HG03039 (cell line): ENCODE data around the gene UBR3.
"Not testable (repeated sequence)": the region's sequence is repeated elsewhere in the genome, so short reads cannot be mapped to it uniquely, and the experiment has no call there.

ENCODE experiments used
- ATAC-seq: cut with Tn5 transposase; IDR thresholded peaks from one replicate; pipeline ENCODE4 v1.9.1; 2021; ENCODE audit warnings: mild to moderate bottlenecking, moderate library complexity; ENCODE audit not compliant: unreplicated experiment

UBR3 gene

GRCh38 chr2:170091436-170091835, 264.2 kb downstream of the UBR3 start:
- no peak for ATAC-seq

DNA sequence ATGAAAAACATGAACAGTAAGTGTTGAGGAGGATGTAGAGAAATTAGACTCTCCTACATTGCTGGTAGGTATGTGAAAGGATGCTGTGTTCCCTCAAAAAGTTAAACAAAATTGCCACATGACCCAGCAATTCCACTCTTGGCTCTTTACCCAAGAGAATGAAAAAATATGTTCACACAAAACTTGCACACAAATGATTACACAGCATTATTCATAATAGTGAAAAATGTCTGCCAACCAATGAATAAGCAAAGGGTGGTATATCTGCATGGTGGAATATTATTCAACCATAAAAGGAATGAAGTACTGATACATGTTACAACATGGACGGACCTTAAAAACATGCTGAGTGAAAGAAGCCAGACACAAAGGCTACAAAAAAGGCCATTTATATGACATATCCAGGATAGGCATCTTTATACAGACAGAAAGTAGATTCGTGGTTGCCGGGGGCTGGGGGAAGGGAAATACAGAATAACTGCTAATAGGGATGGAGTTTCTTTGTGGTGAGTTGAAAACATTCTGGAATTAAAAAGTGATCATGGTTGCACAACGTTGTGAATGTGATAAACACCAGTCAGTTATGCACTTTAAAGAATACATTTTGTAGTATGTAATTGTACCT, 265.3 kb downstream of the UBR3 start:
- ATAC-seq: no peak

GRCh38 chr2:170095380-170095779, 268.1 kb downstream of the UBR3 start:
- no peak for ATAC-seq

DNA sequence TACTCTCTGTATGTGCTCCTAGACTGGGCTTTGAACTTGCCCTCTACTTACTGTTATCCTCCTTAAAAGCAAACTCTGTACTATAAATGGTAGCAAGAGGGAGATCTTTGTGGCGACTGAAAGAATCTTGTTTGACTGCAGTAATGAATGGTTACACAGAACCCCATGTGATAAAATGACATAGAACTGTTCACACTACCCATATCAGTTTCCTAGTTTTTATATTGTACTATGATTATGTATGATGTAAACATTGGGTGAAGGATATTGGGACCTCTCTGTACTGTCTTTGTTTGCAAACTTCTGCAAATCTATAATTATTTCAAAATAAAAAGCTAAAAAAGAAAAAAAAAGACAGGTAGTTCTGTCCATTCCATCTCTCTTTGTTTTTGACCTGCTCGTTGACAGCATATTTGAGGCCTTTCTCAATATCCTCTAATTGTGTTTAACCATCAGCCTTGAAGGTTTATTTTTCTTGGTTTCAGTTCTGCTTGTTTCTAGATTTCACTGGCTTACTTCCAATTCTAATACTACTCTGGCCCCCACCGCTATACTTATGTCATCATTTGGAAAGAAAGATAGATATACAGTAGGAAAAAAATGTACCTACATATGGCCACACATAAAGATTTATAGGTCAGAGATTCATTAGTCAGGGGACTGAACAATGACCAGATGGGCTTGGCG, 271.5 kb downstream of the UBR3 start:
- no peak for ATAC-seq

- no peak for ATAC-seq
Observed at GRCh38 chr2:170101789-170102188, 274.5 kb downstream of the UBR3 start.

- no peak for ATAC-seq
Observed at GRCh38 chr2:170106102-170106840, 279.0 kb downstream of the UBR3 start.

DNA sequence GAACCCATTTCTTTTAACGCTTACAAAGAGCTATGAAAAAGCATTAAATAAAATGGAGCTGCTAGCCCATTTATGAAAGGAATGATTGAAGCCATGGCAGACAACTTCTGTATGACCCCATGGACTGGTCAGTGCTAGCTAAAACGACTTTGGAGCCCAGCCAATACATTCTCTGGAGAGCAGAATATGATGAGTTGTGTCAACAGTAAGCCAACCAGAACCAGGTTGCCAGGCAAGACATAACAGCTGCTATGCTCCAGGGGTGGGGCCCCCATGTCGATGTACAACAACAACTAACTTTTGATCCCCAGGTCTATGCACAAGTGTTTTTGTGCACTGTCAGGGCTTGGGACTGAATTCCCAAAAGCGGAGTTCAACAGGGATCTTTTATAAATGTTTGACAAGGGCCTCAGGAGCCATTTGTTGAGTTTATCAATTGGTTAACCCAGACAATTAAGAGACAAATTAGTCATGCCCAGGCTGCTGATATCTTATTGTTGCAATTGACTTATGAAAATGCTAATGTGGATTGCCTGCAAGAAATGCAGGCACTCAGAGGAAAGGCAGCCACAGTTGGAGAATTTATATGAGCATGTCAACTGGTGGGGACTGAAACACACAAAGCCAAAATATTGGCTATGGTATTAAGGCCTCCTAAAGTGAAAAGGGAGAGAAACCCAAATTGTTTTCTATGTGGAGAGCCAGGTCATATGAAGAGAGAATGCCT, 286.1 kb downstream of the UBR3 start:
- no peak for ATAC-seq

- ATAC-seq: no peak
Observed at GRCh38 chr2:170115501-170116229, 288.4 kb downstream of the UBR3 start.

DNA sequence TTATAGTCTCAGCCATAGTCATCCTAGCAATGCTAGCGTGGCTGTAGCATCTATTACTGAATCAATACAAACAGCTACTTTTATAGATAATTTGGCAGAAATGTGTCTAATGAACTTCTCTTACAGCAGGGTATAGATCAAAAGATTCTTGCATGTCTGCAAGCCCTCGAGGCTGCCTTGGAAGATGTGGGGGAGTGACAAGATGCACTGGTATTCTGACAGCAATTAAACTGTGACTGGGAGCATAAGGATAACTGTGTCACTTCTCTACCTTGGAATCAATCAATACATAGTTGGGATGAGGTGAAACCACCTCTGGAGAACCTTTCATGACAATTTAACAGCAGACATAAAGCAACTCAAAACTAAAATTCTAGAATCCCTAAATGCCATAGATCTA, 291.4 kb downstream of the UBR3 start:
- no peak for ATAC-seq

DNA sequence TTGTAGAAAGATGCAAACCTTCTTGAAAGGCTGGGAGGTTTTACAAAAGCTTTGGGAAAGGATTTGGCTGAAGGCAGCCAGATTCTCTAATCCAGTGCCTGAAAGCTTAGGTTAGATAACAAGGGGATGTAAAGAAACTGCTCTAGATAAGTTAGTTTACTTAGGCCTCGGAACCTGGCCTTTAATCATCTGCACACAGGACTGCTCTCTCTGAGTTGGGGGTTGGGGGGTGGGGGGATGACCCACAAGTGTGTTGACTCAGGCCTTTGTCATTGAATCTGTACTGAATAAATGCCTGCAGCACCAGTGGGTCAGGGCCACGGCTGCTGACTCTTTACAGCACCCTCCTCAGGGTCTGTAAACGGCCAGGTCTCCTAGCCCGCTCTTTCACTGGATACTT, 292.1 kb downstream of the UBR3 start:
- not testable (repeated sequence) for ATAC-seq

GRCh38 chr2:170121689-170122088, 294.4 kb downstream of the UBR3 start:
- ATAC-seq: no peak

- ATAC-seq: no peak
Observed at GRCh38 chr2:170122883-170123547, 295.8 kb downstream of the UBR3 start.

GRCh38 chr2:170123593-170123992, 296.3 kb downstream of the UBR3 start:
- no peak for ATAC-seq

DNA sequence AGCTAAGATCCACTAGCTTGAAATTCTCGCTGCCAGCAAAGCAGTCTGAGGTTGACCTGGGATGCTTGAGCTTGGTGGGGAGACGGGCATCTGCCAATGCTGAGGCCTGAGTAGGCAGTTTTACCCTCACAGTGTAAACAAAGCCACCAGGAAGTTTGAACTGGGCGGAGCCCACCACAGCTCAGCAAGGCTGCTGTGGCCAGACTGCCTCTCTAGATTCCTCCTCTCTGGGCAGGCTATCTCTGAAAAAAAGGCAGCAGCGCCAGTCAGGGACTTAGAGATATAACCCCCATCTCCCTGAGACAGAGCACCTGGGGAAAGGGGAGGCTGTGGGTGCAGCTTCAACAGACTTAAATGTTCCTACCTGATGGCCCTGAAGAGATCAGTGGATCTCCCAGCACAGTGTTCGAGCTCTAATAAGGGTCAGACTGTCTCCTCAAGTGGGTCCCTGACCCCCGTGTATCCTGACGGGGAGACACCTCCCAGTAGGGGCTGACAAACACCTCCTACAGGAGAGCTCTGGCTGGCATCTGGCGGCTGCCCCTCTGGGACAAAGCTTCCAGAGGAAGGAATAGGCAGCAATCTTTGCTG, 299.0 kb downstream of the UBR3 start:
- ATAC-seq: not testable (repeated sequence)
